Measurements from ENCODE around the gene METTL18.
"Not testable (repeated sequence)": the region's sequence is repeated elsewhere in the genome, so short reads cannot be mapped to it uniquely, and the experiment has no call there.

The METTL18 gene

GRCh38 chr1:169794530-169795416 is at the start of gene METTL18:
TSS of gene METTL18 (minus strand) at chr1:169794907. CDS start at chr1:169793695, 1,212 bp downstream.
- DNase-seq (ENCODE audit: low read depth, low spot score) = peak; percentile 86

- no peak for DNase-seq (ENCODE audit: low read depth, low spot score)
These were observed 44.2 kb upstream of the METTL18 start for GRCh38 chr1:169838942-169839341.

GRCh38 chr1:169836198-169836597 is 41.5 kb upstream of the METTL18 start:
- DNase-seq (ENCODE audit: low read depth, low spot score) = no peak

- DNase-seq (ENCODE audit: low read depth, low spot score) = no peak
These were observed 40.9 kb upstream of the METTL18 start for GRCh38 chr1:169835647-169836046.

- no peak for DNase-seq (ENCODE audit: low read depth, low spot score)
These were observed 40.2 kb upstream of the METTL18 start for GRCh38 chr1:169834869-169835268.

- no peak for DNase-seq (ENCODE audit: low read depth, low spot score)
These were observed 38.6 kb upstream of the METTL18 start for GRCh38 chr1:169833179-169833901.

- no peak for DNase-seq (ENCODE audit: low read depth, low spot score)
These were observed 35.0 kb upstream of the METTL18 start for GRCh38 chr1:169829671-169830070.

GRCh38 chr1:169824153-169824552 is 29.4 kb upstream of the METTL18 start:
- DNase-seq (ENCODE audit: low read depth, low spot score) = no peak

- no peak for DNase-seq (ENCODE audit: low read depth, low spot score)
These were observed 26.8 kb upstream of the METTL18 start for GRCh38 chr1:169821500-169821899.

GRCh38 chr1:169816617-169817016 is 21.9 kb upstream of the METTL18 start:
- DNase-seq (ENCODE audit: low read depth, low spot score) = no peak

- no peak for DNase-seq (ENCODE audit: low read depth, low spot score)
These were observed 19.6 kb upstream of the METTL18 start for GRCh38 chr1:169814265-169814664.

GRCh38 chr1:169812131-169812530 is 17.4 kb upstream of the METTL18 start:
- no peak for DNase-seq (ENCODE audit: low read depth, low spot score)

- DNase-seq (ENCODE audit: low read depth, low spot score) = not testable (repeated sequence)
These were observed 16.8 kb upstream of the METTL18 start for GRCh38 chr1:169811418-169812035.

GRCh38 chr1:169809370-169810095 is 14.8 kb upstream of the METTL18 start:
- DNase-seq (ENCODE audit: low read depth, low spot score) = peak; percentile 13

- no peak for DNase-seq (ENCODE audit: low read depth, low spot score)
These were observed 10.2 kb upstream of the METTL18 start for GRCh38 chr1:169804941-169805340.

GRCh38 chr1:169802888-169803287 is 8.2 kb upstream of the METTL18 start:
- DNase-seq (ENCODE audit: low read depth, low spot score) = no peak

- DNase-seq (ENCODE audit: low read depth, low spot score) = no peak
These were observed 2.6 kb upstream of the METTL18 start for GRCh38 chr1:169797281-169797680.

- no peak for DNase-seq (ENCODE audit: low read depth, low spot score)
These were observed 1.6 kb upstream of the METTL18 start for GRCh38 chr1:169796274-169796810.

GRCh38 chr1:169795687-169796086 is 980 bp upstream of the METTL18 start:
- DNase-seq (ENCODE audit: low read depth, low spot score) = no peak

GRCh38 chr1:169793730-169794129 is 977 bp downstream of the METTL18 start:
- DNase-seq (ENCODE audit: low read depth, low spot score) = no peak

GRCh38 chr1:169788402-169788801 is 6.3 kb downstream of the METTL18 start:
- no peak for DNase-seq (ENCODE audit: low read depth, low spot score)

Data from activated CD4-positive, CD25-positive, alpha-beta regulatory T cell treated with anti-CD3 and anti-CD28 coated beads, Interleukin-2, amount 50 U/mL, for 16 hours (primary cell).